HG03025 (cell line): Measurements from ENCODE around the gene HAL.

Source experiments
- ATAC-seq: cut with Tn5 transposase; IDR thresholded peaks from one replicate; pipeline ENCODE4 v1.9.1; 2021; ENCODE audit warnings: mild to moderate bottlenecking, moderate library complexity; ENCODE audit not compliant: unreplicated experiment, low FRiP score

HAL gene, protein sequence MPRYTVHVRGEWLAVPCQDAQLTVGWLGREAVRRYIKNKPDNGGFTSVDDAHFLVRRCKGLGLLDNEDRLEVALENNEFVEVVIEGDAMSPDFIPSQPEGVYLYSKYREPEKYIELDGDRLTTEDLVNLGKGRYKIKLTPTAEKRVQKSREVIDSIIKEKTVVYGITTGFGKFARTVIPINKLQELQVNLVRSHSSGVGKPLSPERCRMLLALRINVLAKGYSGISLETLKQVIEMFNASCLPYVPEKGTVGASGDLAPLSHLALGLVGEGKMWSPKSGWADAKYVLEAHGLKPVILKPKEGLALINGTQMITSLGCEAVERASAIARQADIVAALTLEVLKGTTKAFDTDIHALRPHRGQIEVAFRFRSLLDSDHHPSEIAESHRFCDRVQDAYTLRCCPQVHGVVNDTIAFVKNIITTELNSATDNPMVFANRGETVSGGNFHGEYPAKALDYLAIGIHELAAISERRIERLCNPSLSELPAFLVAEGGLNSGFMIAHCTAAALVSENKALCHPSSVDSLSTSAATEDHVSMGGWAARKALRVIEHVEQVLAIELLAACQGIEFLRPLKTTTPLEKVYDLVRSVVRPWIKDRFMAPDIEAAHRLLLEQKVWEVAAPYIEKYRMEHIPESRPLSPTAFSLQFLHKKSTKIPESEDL

DNA sequence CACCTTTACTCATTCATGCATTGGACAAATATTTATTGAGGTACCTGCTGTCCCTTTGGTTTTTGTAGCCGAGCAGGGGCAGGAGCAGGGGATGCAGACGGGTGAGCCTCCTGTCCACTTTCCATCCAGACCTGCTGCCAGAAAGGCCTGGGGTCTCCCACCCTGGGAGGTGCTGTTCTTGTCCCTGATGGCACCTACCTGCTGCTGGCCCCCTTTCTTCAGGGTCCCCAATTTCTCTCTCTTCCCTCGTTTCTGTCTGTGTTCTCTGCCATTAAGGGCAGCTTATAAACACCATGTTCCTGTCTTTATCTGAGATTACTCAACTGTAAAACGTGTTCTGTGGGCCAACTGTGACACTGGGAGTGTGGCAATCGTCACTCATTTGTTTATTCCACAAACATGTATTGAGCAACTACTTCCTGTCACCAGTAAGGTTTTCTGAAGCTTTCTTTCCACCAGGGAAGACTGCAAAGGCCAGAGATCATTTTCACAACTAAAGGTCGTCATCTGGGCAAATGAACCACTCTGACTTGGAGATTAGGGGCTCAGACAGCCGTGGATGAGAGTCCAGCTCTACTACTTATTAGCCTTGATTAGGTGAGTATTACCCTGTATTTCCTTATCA, at the start of gene HAL:
Gene HAL (minus strand): TSS at position 311 of the 625 bp plus-strand sequence. CDS start 434 bp downstream, outside the sequence.
- no peak for ATAC-seq

DNA sequence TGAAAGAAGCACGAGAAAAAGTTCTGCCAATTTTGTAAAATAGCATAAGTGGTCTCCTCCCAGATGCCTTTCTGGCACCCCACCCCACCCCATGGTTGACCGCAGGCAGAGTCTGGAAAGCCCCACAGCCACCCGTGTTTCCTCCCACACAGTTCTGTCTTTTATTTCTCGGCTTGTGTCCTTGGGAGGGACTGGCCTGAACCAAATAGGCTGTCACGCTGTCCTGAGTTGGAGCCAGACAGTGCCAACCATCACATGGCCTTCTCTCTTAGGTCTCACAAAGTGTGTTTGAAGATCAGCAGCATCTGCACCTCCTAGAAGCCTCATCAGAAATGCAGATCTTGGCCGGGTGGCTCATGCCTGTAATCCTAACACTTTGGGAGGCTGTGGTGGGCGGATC, 49.4 kb upstream of the HAL start:
- no peak for ATAC-seq

- ATAC-seq, result no peak
Measured at GRCh38 chr12:96044943-96045290, 48.8 kb upstream of the HAL start.

- ATAC-seq, result no peak
Measured at GRCh38 chr12:96044017-96044942, 48.1 kb upstream of the HAL start.

GRCh38 chr12:96041181-96041580, 45.0 kb upstream of the HAL start:
- no peak for ATAC-seq

DNA sequence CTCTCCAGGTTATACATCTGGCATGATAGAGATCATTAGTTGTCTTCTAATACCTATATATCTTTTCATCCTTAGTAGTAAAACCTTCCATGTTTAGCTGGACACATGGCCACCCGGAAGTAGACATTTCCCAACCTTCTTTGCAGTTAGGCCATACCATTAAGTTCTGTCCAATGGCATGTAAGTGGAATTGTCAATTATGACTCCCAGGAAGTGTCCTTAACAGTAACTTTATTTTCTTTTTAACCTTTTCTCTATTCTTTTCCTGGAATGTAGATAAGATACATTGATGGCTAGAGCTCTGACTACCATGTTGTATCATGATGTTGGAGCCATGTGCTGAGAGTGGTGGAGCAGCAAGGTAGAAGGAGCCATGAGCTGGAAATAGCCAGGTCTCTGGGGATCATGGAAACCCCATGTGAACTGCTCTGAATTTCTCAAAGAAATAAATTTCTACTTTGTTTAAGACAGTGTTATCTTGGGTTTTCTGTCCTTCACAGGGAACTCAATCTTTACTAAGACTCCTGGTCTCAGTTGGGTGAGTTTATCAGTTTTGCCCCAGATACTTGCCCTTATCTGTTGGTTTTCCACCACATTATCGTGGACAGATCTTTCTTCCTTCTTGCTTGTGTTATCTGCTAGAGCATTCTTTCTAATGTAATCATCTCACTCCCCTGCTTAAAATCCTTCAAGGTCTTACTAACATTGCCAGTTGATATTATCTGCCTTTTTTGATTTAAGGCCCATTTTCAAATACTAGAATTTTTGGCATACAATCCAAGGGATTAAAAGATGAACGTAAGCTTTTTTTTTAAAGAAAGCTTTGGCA, 44.4 kb upstream of the HAL start:
- ATAC-seq, result no peak

DNA sequence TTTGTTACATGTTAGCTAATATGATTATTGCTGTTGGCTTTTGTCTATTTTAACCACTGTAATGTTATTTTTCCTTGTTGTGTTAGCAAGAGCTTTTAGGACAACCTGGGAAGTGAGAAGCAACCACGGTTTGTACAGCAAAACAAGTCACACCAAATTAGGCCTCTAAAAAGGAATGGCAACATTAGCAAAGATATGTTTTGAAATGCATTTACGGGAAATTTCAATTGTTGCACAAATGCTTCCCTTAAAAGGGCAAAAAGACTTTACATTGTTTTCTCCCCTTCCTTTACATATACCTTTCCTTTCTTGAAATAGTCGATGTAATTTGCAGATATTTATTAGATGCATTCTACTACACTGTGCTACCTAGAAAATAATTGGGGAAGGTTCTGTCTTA, 43.4 kb upstream of the HAL start:
- ATAC-seq, result no peak

DNA sequence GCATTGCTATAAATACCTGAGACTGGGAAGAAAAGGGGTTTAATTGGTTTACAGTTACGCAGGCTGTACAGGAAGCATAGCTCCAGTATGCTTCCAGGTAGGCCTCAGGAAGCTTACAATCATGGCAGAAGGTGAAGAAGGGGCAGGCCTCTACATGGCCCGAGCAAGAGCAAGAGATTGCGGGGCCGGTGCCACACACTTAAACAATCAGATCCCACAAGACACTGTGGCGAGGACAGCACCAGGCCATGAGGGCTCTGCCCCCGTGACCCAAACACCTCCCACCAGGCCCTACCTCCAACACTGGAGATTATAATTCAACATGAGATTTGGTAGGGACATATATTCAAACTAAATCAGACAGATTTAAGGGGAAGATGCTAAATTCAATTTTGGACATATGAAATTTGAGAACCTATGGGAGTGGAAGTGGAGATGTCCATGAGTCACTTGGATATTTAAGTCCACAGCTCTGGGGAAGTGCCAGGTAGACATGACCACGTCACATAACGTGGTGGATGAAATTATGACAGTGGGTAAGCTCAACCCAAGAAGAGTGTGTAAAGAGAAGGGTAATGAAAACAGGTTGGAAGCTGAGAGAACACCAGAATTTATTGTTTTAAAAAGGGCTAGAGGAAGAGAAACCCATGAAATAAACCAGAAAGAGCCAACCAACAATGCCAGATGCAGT, 40.8 kb upstream of the HAL start:
- ATAC-seq, result no peak

- peak; percentile 93 for ATAC-seq
Measured at GRCh38 chr12:96035283-96036236, 39.4 kb upstream of the HAL start, which contains the start of gene LTA4H. LTA4H (minus strand) TSS chr12:96035587; CDS start chr12:96035519, 68 bp downstream.

DNA sequence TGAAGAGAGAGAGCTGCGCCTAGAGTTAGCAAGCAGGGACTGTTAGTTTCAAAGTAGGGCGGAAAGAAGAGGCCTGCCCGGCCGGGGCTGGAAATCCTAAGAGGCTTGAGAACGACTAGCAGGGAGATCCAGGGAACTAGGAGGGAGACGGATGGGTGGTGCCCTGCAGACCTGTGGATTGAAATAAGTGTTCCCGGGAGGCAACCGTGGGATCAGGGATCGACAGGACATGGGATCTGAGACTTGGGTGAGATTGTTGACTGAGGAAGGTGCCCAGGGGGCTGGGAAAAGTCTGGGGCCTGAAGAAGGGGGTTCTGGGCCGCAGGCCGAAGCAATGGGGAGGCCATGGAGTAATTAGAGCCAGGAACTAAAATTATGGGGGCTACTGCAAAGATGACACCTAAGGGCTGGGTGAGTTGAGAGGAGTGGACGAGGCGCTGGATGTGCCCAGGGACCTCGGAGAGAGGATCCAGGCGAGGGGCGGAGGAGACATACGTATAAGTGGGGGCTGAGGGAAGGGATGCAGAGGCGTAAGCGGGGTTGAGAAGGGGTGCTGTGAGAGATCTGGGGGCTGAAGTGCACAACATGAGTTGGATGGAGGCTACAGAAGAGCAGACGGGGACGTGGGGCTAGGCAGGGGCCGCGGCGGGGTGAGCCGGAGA, 38.6 kb upstream of the HAL start:
- peak; percentile 7 for ATAC-seq

GRCh38 chr12:96033549-96034389, 37.6 kb upstream of the HAL start:
- no peak for ATAC-seq

- ATAC-seq, result no peak
Measured at GRCh38 chr12:96029826-96030225, 33.7 kb upstream of the HAL start.

DNA sequence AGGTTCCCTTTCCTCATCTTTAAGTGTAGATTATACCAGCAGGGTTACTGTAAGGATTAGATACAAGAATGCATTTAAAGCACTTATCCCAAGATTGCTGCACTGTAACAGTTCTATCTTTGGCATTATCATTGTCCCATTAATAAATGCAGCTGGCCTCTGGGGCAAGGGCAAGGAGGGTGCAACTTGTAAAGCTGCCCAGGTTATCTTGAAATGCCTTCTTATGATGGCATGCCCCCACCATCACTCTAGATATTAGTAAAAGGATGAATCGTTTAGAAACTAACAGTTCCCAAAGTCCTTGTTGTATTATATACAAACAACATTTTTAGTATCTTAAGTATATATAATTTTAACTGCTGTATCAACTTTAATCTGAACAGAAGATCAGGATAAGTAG, 32.4 kb upstream of the HAL start:
- ATAC-seq, result no peak

DNA sequence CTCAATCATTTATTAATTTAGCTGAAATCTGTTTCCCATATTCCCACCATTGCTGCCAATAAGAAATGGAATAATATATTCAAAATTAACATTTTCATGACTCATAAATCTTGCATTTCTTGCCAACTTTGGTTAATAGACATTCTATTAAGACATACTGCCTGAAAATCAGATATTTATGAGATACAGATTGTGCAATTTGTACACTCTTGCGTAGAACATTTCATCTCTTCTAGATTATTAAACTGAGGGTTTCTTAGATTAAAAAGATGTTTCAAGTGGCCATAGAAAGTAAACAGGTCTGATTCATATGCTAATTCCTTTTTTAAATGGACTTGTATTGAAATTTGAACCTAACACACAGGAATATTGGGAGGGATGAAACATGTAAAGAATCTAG, 30.2 kb upstream of the HAL start:
- no peak for ATAC-seq

DNA sequence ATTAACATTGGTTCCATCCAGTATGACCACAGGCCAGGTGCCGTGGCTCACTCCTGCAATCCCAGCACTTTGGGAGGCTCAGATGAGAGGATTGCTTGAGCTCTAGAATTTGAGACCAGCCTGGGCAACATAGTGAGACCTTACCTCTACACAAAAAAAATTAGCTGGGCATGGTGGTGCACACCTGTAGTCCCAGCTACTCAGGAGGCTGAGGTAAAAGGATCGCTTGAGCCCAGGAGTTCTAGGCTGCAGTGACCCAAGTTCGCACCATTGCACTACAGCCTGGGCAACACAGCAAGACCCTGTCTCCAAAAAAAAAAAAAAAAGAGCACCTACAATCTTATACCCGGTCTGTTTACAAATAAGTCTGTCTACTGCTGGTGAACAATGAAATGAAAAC, 29.4 kb upstream of the HAL start:
- no peak for ATAC-seq

DNA sequence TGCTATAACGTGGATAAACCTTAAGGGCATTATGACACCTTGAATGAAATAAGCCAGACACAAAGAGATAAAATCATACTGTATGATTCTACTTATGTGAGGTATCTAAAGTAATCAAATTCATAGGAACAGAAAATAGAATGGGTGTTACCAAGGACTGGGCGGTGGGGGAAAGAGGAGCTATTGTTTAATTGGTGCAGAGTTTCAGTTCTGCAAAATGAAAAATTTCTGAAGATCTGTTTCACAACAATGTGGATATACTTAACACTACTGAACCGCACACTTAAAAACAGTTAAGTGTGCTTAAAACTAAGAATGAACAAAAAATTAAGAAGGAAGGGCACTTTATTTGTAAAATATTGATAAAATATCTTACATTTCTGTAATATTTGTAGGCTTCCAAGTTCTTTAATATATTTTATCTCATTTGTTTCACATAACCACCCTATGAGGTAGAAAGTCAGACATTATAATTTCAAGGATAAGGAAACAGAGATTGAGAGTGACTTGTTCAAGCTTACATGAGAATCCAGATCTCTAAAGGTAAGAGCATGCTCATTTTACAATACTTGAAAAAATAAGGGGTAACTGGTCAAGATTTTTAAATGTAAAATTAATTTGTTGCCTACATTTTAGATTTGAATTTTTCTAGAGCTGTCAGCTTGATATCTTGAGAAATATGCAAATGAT, 24.3 kb upstream of the HAL start:
- ATAC-seq, result peak; percentile 99
